Mesenchymal stem cell (in vitro differentiated cells and primary cell): ENCODE data around the gene IMMP2L.

Experiments
- DNase-seq: peaks from one replicate; pipeline ENCODE4 v3.0.0-alpha.2; 2013
- H2AFZ ChIP-seq: one replicate; pipeline ENCODE4 v1.6.1; 2013; ENCODE audit warnings: low read depth, mild to moderate bottlenecking, control low read depth, inconsistent platforms, low read length, moderate library complexity
- H2AK5ac ChIP-seq: 2 replicates; pipeline ENCODE4 v1.6.1; 2013; ENCODE audit warnings: low read length, moderate library complexity, mild to moderate bottlenecking, inconsistent platforms; ENCODE audit not compliant: severe bottlenecking
- H2BK120ac ChIP-seq: one replicate; pipeline ENCODE4 v1.6.1; 2013; ENCODE audit warnings: low read depth, mild to moderate bottlenecking, inconsistent platforms, low read length, moderate library complexity
- H2BK12ac ChIP-seq, 2 experiments: one replicate each; pipeline ENCODE4 v1.6.1; 2013; ENCODE audit warnings: inconsistent platforms in 2 of 2, low read length in 2 of 2, mild to moderate bottlenecking in 2 of 2, moderate library complexity in 2 of 2, control low read depth in 1 of 2
- H2BK15ac ChIP-seq: one replicate; pipeline ENCODE4 v1.6.1; 2013; ENCODE audit warnings: mild to moderate bottlenecking, low read depth, inconsistent platforms; ENCODE audit not compliant: poor library complexity, severe bottlenecking
- H2BK5ac ChIP-seq: 2 replicates; pipeline ENCODE4 v1.6.1; 2013; ENCODE audit warnings: low read depth, mild to moderate bottlenecking, low read length, control low read depth, inconsistent platforms; ENCODE audit not compliant: poor library complexity, severe bottlenecking
- H3K14ac ChIP-seq, 2 experiments: one replicate each; pipeline ENCODE4 v1.6.1; 2013; ENCODE audit warnings: inconsistent platforms in 2 of 2, low read length in 2 of 2, control low read depth in 1 of 2, mild to moderate bottlenecking in 1 of 2, moderate library complexity in 1 of 2
- H3K18ac ChIP-seq, 2 experiments: one replicate each; pipeline ENCODE4 v1.6.1; 2013; ENCODE audit warnings: inconsistent platforms in 2 of 2, low read length in 2 of 2, control low read depth in 1 of 2, low read depth in 1 of 2, mild to moderate bottlenecking in 1 of 2
- H3K23ac ChIP-seq, 2 experiments: one replicate each; pipeline ENCODE4 v1.6.1; 2013; ENCODE audit warnings: inconsistent platforms in 2 of 2, low read length in 2 of 2, mild to moderate bottlenecking in 2 of 2, moderate library complexity in 2 of 2, control low read depth in 1 of 2
- H3K27ac ChIP-seq: 2 replicates; pipeline ENCODE4 v1.5.1; 2013; ENCODE audit warnings: mild to moderate bottlenecking, moderate library complexity, low read length, control low read depth, inconsistent platforms; ENCODE audit not compliant: poor library complexity, severe bottlenecking
- H3K27me3 ChIP-seq, 2 experiments: 2 replicates each; pipeline versions ENCODE4 v1.6.1 to v1.7.0; 2013; ENCODE audit warnings: low read length in 2 of 2, mild to moderate bottlenecking in 2 of 2, moderate library complexity in 2 of 2, control low read depth in 1 of 2, inconsistent platforms in 1 of 2; ENCODE audit not compliant: control insufficient read depth in 1 of 2, insufficient read depth in 1 of 2
- H3K36me3 ChIP-seq, 2 experiments: 2 replicates each; pipeline versions ENCODE4 v1.6.1 to v1.7.0; 2013; ENCODE audit warnings: low read length in 2 of 2, control low read depth in 1 of 2, inconsistent platforms in 1 of 2, low read depth in 1 of 2, mild to moderate bottlenecking in 1 of 2; ENCODE audit not compliant: insufficient read depth in 2 of 2, control insufficient read depth in 1 of 2
- H3K4ac ChIP-seq, 2 experiments: one replicate each; pipeline ENCODE4 v1.6.1; 2013; ENCODE audit warnings: inconsistent platforms in 2 of 2, low read length in 2 of 2, mild to moderate bottlenecking in 2 of 2, moderate library complexity in 2 of 2, control low read depth in 1 of 2, low read depth in 1 of 2
- H3K4me1 ChIP-seq: 2 replicates; pipeline ENCODE4 v1.6.1; 2013; ENCODE audit warnings: low read depth, low read length, control low read depth; ENCODE audit not compliant: control insufficient read depth, insufficient read depth
- H3K4me2 ChIP-seq: 2 replicates; pipeline ENCODE4 v1.6.1; 2013; ENCODE audit warnings: low read length, mild to moderate bottlenecking, inconsistent platforms; ENCODE audit not compliant: poor library complexity, severe bottlenecking
- H3K4me3 ChIP-seq, 2 experiments: 2 replicates each; pipeline versions ENCODE4 v1.5.1 to v1.7.0; 2013; ENCODE audit warnings: low read length in 2 of 2, mild to moderate bottlenecking in 2 of 2, control low read depth in 1 of 2, low read depth in 1 of 2; ENCODE audit not compliant: insufficient read depth in 1 of 2
- H3K79me1 ChIP-seq: replicated peaks from 2 replicates; pipeline ENCODE4 v1.6.1; 2013; ENCODE audit warnings: mild to moderate bottlenecking, control low read depth, low read length, inconsistent platforms; ENCODE audit not compliant: poor library complexity, severe bottlenecking
- H3K9ac ChIP-seq: 2 replicates; pipeline ENCODE4 v1.7.0; 2013; ENCODE audit warnings: mild to moderate bottlenecking, low read length, moderate library complexity
- H3K9me3 ChIP-seq: 2 replicates; pipeline ENCODE4 v1.7.0; 2013; ENCODE audit warnings: mild to moderate bottlenecking, low read length; ENCODE audit not compliant: control insufficient read depth
- H4K8ac ChIP-seq: one replicate; pipeline ENCODE4 v1.6.1; 2013; ENCODE audit warnings: inconsistent platforms, mild to moderate bottlenecking, low read length, moderate library complexity
- H4K91ac ChIP-seq: one replicate; pipeline ENCODE4 v1.6.1; 2013; ENCODE audit warnings: mild to moderate bottlenecking, low read length, inconsistent platforms
- WGBS: methylation state at CpG from one replicate; pipeline ENCODE4 v1.1.7; 2013; ENCODE audit warnings: mixed read lengths; 5-methylcytosine and 5-hydroxymethylcytosine counted together

The IMMP2L gene

DNA sequence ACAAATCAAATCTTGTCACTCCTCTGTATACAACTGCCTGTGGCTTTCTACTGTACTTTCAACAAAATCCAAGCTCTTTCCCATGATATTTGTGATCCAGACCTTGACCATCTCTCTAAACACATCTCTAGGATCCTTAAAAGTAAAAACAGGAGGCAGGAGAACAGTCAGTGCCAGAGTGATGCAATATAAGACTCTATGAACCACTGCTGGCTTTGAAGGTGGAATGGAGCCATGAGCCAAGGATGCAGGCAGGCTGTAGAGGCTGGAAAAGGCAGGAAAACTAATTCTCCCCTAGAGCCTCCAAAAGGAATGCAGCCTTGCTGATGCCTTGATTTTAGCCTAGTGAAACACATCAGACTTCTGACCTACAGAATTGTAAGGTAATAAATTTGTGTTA, 516.8 kb downstream of the IMMP2L start:
- Histone ChIP-seq H2BK120ac (no peak overlapping the region), H3K79me1 (no peaks in the 10 kb centered on the region), H4K8ac (no peak overlapping the region), H3K27me3 (no peaks in the 10 kb centered on the region), H2BK12ac (no peak overlapping the region), H2BK5ac (no peak overlapping the region), H3K9ac (no peak overlapping the region), H3K4me2 (no peak overlapping the region), H3K23ac (no peak overlapping the region), H3K4me1 (no peaks in the 10 kb centered on the region), H3K18ac (no peak overlapping the region), H3K9me3 (no peaks in the 10 kb centered on the region), H2BK15ac (no peak overlapping the region), H3K27ac (no peak overlapping the region), H3K36me3 (no peaks in the 10 kb centered on the region), H3K4ac (no peak overlapping the region), H3K14ac (no peak overlapping the region), H4K91ac (no peak overlapping the region), H3K4me3 (no peak overlapping the region), H2AK5ac (no peak overlapping the region), H2AFZ (no peak overlapping the region)
- peak; percentile 15 for DNase-seq

- Histone ChIP-seq H3K23ac (no peak overlapping the region), H2AFZ (no peak overlapping the region), H3K4ac (no peak overlapping the region), H4K8ac (no peak overlapping the region), H2AK5ac (no peak overlapping the region), H3K18ac (no peak overlapping the region), H3K36me3 (no peaks in the 10 kb centered on the region), H3K27me3 (no peaks in the 10 kb centered on the region), H2BK12ac (no peak overlapping the region), H3K4me2 (no peak overlapping the region), H4K91ac (no peak overlapping the region), H3K79me1 (no peaks in the 10 kb centered on the region), H2BK120ac (no peak overlapping the region), H3K14ac (no peak overlapping the region), H3K4me3 (no peak overlapping the region), H2BK15ac (no peak overlapping the region), H3K27ac (no peak overlapping the region), H2BK5ac (no peak overlapping the region), H3K9me3 (no peaks in the 10 kb centered on the region), H3K9ac (no peak overlapping the region), H3K4me1 (no peaks in the 10 kb centered on the region)
- DNase-seq: no peak
- no CpG with 5 or more reads among the region's 1 CpG for WGBS
Measured at GRCh38 chr7:111043561-111043960, 518.7 kb downstream of the IMMP2L start.

GRCh38 chr7:111042842-111043241, 519.5 kb downstream of the IMMP2L start:
- Histone ChIP-seq H3K23ac (no peak overlapping the region), H3K79me1 (no peaks in the 10 kb centered on the region), H3K18ac (no peak overlapping the region), H2BK120ac (no peak overlapping the region), H4K91ac (no peak overlapping the region), H3K9me3 (no peaks in the 10 kb centered on the region), H3K27me3 (no peaks in the 10 kb centered on the region), H2AK5ac (no peak overlapping the region), H2AFZ (no peak overlapping the region), H3K4me2 (no peak overlapping the region), H3K36me3 (no peaks in the 10 kb centered on the region), H2BK15ac (no peak overlapping the region), H4K8ac (no peak overlapping the region), H2BK5ac (no peak overlapping the region), H3K27ac (no peak overlapping the region), H2BK12ac (no peak overlapping the region), H3K4ac (no peak overlapping the region), H3K14ac (no peak overlapping the region), H3K9ac (no peak overlapping the region), H3K4me3 (no peak overlapping the region), H3K4me1 (no peaks in the 10 kb centered on the region)
- WGBS: 100% methylated on average over 1 of the region's 2 CpGs
- no peak for DNase-seq

DNA sequence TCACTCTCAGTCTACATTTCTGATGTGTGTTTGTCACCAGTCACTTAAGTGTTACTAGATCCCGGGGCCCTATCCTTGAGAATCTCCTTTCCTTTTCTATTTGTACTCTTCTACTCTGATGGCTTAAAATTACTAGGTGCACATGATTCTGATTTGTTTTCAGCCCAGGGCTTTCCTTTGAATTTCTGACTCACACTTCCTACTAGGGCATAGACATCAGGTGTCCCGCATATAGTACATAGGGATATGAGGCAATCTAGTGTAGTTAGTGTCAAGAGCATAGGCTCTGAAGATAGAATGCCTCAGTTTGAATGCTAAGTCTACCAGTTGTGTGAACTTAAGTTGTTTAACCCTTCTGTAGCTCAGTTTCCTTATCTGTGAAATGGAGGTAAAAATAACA, 520.7 kb downstream of the IMMP2L start:
- H4K91ac ChIP-seq: no peak overlapping the region
- no peak overlapping the region for H3K9ac ChIP-seq
- WGBS: 88% methylated on average over 2 of the region's 2 CpGs
- H2BK12ac ChIP-seq: no peak overlapping the region
- H3K23ac ChIP-seq: no peak overlapping the region
- H3K18ac ChIP-seq: no peak overlapping the region
- no peak overlapping the region for H2BK120ac ChIP-seq
- no peak overlapping the region for H2BK15ac ChIP-seq
- no peak overlapping the region for H3K27ac ChIP-seq
- H3K27me3 ChIP-seq: no peaks in the 10 kb centered on the region
- H3K4ac ChIP-seq: no peak overlapping the region
- H3K36me3 ChIP-seq: no peaks in the 10 kb centered on the region
- H3K79me1 ChIP-seq: no peaks in the 10 kb centered on the region
- H3K4me1 ChIP-seq: no peaks in the 10 kb centered on the region
- H3K4me2 ChIP-seq: no peak overlapping the region
- H3K9me3 ChIP-seq: no peaks in the 10 kb centered on the region
- H3K14ac ChIP-seq: no peak overlapping the region
- no peak overlapping the region for H2BK5ac ChIP-seq
- no peak overlapping the region for H2AFZ ChIP-seq
- no peak overlapping the region for H4K8ac ChIP-seq
- DNase-seq: no peak
- no peak overlapping the region for H3K4me3 ChIP-seq
- H2AK5ac ChIP-seq: no peak overlapping the region
